GM19351 (cell line): ENCODE data around the gene LIN28A.

Experiments used
- ATAC-seq: cut with Tn5 transposase; IDR thresholded peaks from one replicate; pipeline ENCODE4 v1.9.1; 2021; ENCODE audit warnings: mild to moderate bottlenecking, moderate library complexity; ENCODE audit not compliant: unreplicated experiment

The LIN28A gene

DNA sequence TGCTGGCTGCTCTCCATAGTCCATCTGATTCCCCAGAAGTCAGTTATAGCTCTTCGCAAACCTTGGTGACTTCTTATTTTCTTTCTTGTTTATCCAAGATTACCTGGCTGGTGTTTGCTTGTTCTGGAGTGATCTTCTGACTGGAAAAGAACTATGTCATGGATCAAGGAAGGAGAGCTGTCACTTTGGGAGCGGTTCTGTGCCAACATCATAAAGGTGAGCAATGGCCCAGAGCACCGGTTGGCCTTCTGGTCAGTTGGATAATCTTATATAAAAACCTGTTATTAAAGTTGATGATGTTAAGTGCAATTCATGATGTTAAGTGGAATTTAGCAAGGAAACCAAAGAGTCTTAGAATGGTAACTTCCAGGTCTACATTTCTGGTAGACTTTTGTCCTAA is 22.2 kb downstream of the LIN28A start:
- ATAC-seq = no peak

DNA sequence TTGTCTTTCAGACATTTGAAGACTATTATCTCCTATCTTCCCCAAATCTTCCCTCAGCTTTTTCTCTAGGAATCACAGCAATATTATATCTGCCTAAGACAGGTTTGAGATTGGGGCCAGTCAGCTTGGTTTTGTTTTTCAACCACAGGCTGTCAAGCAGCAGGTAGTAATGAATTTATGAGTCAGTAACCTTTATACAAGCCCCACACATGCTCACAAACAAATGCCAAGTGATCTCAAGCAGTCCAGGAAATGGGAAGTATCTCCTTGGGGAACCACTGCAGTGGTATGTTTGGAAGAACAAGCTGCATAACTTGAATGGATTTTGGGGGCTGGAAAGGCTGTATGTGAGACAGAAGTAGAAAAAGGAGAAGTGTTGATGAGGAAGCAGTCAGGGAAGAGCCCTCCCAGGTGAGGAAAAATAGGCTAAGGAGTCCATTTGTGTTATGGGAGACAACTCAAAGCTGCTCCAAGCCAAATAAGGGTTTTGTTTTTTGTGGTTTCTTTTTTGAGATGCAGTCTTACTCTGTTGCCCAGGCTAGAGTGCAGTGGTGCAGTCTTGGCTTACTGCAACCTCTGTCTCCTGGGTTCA is 23.6 kb downstream of the LIN28A start:
- no peak for ATAC-seq

DNA sequence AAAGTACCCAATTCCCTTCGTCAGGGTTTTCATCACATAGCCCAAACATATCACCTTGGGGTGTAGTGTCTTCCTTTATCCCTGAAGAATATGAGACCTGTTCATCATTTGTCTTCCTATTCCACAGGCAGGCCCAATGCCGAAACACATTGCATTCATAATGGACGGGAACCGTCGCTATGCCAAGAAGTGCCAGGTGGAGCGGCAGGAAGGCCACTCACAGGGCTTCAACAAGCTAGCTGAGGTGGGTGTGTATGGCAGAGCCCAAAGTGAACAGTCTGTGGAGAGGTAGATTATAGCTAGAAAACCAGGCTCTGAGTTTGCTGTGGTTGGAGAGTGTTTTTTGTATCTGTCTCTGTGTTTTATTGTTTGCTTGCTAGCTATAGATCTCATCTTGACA is 27.4 kb downstream of the LIN28A start:
- no peak for ATAC-seq

DNA sequence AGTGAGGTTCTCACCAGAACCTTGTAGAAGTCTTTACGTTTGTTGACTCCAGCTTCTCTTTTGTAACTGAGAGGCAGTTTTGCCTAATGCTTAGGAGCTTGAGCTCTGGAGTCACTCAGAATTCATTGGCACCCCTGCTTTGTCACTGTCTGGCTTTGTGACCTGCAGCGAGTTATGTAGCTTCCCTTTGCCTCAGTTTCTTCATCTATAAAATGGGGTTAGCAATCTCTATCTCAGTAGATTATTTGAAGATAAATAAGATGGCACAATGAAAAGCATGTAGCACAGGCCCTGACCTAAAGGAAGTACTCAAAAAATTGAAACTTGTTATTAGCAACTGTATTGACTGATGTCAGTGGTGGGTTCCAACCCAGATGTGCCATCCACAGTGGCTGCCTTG is 29.6 kb downstream of the LIN28A start:
- ATAC-seq = no peak

DNA sequence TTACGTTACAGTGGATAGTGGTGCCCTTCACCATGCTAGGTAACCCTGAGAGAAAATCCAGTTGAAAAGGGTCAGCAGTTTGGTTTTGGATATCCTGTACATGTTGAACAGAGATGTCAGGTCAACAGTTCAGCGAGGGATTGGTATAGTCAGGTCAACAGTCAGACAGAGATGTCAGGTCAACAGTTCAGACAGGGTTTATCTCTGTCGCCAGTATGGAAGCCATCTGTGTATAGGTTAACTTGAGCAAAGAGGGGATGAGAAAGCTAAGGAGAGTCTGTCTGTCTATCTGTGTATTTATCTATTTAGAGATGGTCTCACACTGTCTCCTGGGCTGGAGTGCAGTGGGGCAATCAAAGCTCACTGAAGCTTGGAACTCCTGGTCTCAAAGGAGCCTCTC is 39.3 kb downstream of the LIN28A start:
- no peak for ATAC-seq

DNA sequence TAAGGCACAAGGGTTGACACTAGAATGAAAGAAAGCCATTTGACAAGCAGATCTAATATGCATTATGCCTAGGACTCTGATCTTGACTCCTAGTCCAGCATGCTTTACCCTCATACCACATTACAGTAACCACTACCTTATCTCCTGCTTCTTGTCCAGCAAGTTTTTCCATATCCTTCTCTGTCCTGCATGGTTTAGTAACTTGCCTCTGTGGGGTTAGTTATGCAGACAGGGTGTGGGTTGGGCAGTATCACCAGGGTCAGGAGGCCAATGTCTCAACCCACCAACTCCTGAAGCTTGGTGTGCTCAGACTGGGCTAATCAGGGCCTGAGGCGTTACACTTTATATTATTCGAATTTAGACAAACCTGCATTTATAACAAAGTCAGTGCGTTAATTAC is 40.3 kb downstream of the LIN28A start:
- ATAC-seq = no peak

DNA sequence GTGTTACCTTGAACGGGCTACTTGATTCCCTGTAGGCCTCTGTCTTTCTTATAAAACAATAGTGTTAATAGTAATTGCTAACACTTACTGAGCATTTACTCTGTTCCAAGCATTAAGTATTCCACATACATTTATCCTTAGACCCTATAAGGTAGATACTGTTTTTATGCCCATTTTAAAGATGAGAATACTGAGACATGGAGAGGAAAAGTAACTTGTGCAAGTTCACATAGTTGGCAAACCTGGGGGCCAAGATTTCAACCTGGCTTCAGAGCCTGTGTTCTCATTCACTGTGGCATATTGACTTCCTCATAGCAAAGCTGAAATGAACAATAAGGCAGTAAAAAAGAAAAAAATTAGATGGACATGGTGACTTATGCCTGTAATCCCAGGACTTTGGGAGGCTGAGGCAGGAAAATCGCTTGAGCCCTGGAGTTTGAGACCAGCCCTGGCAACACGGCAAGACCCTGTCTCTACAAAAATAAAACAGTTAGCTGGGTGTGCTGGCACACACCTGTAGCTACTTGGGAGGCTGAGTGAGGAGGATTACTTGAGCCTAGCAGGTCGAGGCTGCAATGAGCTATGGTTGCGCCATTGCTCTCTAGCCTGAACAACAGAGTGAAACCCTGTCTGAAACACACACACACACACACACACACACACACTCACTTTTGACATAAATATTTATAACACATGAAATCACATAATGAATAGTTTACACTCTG is 42.0 kb downstream of the LIN28A start:
- ATAC-seq = no peak

DNA sequence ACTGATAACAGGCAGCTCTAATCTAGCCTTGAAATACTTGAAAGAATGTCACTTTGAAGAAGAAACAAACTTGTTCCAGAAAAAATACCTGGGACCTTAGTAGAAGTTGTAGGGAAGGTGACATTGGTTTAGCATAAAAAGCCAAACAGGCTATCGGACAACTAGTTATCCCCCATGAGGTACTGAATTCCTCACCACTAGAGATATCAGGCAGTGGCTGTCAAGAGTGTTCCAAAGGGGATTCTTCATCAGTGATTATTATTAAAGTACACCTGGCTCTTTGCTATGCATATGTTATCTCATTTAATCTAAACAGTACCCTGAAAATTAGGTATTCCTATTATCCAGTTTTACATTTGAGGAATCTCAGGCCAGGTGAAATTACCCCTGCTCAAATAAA is 48.5 kb downstream of the LIN28A start:
- ATAC-seq = no peak

DNA sequence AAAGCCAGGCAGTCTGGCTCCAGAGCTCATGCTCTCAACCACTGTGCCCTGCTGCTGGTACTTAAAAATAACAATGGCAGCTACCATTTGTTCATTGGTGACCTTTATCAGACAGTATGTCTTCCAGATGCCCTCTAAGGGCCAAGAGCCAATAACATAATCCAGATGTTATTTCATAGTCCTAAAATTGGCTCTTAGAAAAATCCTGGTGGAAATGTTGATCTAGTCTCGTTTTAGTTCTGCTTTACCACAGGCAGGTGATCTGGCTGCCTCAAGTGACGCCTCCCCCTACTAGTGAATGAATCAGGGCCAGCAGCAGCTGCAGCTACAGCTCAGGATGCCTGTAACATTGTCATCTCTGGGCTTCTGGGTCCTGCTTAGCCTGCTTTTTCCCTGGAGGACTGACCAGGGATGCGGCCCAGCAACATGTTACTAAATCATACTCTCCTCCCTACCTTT is 49.0 kb downstream of the LIN28A start:
- ATAC-seq = no peak

DNA sequence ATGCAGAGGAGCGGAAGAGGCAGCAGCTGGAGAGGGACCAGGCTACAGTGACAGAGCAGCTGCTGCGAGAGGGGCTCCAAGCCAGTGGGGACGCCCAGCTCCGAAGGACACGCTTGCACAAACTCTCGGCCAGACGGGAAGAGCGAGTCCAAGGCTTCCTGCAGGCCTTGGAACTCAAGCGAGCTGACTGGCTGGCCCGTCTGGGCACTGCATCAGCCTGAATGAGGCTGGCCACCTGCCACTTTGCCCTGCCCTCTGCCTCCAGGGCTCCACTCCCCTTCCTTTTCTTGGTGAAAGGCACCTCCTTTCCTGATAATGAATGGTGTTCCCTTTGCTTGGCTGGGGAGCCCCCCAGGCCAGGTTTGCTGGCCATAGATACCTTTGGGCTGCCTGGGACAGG is 58.3 kb downstream of the LIN28A start:
- ATAC-seq = no peak

DNA sequence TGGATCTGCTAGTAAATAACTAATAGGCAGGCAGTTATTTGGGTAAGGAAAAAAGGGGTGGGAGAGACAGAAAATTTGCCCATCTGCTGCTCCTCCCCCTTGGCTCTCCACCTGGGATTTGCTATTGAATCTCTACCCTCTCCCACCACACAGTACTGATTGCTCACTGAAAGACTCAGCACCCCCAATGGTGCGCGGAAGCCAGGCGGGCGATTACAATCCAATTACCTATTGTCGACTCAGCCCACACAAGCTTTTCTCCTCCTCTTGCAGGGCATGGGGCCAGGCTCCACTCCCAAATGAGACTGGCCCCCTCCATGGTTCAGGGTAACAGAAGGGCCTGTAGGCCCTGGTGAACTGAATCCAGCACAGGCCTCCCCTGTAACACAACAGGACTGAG is 58.9 kb downstream of the LIN28A start:
- no peak for ATAC-seq

DNA sequence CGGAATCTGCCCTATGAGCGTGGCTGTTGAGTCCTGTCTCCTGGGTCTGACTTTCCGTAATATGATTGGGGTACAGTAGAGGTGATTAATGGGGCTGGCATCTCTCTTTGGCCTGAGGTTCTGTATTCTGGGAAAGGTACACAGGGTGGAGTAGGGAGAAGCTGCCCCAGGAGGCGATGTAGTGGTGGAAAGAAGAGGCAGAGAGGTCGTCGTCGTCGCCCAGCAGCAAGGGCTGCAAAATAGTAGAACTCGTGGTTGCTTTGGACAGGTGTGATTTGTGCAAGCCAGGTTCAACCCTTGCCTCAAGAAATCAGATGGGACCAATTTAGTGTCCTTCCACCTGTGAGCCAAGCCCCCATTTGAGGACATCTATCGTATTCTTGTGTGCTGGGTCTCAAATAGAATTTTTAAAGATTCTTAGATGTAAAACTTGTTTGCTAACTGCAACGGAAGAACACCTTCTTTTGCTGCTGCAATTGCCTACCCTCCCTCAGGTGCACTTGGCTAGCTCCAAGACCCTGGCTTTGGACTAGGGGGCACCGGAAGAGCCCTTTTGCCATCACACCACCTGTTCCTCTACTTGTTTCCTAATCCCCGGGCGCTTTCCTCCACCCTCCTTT is 60.4 kb downstream of the LIN28A start:
- ATAC-seq = no peak

DNA sequence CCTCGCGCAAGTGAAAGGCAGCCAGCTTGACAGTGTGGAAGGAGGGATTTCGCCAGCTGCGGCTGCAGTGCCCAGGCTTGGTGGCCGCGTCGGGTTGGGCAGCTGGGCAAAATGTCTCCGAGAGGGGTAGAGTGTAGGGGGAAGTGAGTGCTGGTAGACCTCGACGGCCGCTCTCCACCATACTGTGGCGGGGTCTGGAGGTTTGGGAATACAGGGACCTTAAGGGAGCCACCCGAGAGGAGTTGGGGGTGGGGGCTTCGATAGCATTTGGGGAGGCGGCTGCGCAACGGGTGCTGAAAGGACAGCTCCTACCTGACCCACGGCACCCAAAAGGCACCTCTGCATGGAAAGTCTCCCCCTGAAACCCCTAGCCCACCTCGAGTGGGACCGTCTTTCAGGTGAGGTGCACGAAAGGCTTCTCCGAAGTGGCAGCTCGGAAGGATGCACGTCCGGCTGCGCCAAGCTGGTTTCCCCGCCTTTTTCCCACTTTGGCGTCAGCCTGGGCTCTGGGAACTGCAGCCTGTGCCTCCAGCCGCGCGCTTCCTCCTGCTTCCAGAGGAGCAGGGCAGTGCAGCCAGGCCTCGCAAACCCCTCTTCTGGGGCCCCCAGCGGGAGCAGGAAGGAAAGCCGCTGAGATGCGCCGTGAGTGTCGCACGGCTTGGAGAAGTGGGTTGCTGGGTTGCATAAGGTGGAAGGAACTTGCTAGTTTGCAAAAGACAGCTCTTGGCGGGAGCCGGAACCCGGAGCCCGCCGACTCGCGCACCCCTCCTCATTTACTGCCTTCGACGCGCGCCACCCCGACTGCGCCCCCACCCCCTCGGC is 61.1 kb downstream of the LIN28A start:
- no peak for ATAC-seq

DNA sequence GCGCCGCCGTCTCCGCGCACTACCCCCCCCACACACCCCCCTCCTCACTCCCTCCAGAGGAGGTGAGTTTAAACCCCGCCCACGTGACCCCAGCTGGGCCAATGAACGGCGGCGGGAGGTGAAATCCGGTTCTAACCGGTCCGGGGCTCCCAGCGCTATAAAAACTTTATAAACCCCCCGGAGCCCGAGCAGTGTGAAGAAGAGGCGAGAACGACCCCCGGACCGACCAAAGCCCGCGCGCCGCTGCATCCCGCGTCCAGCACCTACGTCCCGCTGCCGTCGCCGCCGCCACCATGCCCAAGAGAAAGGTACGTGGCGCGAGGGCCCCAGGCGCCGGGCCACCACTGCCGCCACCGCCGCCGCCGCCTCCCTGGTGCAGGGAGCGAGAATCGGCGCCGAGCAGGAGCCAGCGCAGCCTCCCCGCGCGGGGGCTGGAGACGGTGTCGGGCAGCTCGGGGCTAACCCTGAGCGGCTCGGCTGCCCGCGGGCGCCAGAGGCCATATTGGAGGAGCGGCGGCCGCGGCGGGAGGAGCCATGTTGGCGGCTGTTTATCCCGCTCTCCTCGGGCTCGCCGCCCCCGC is 61.8 kb downstream of the LIN28A start, which contains the start of gene HMGN2:
Gene HMGN2, plus strand, starts transcription at position 121 of the 581 bp plus-strand sequence. Its CDS starts 173 bp downstream, at position 294.
- ATAC-seq = peak; percentile 64

DNA sequence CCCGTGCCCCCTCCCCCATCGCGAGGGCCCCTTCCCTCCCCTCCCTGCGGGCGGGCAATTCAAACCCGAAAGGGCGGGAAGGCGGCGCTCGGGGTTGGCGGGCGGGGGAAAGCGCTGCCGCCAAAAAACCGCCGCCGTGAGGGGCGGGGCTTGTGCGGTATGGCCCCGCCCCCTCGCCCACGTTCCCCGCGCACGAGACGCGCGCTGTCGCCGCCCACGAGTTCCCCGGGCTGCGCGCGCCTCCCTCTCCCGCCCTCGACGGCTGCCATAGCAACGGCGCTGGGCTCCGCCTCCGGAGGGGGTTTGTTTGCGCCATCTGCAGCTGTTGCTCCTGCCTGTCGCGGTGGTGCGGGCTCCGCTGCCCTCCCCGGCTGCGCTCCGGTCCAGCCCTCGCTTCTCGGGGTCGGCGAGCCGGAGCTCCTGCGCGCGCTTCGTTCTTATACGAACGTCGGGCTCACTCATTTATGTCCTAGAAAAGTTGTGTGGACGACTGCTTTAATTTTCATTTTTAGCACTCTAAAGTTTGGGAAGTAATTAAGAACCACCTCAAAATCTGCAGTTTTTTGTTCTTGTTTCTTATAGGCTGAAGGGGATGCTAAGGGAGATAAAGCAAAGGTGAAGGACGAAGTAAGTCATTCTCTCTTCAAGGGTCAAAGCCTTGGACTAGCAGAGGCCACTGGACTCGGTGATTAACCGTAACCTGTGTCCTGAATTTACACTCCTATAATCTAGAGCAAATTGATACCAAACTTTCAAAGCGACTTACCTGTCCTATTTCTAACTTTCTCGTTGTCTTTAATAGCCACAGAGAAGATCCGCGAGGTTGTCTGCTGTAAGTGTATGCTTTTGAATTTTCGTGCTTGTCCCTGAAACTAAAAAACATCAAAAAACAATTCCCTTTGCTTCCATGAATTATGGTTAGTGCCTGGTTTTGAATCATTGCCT is 62.6 kb downstream of the LIN28A start:
- ATAC-seq = peak; percentile 64

DNA sequence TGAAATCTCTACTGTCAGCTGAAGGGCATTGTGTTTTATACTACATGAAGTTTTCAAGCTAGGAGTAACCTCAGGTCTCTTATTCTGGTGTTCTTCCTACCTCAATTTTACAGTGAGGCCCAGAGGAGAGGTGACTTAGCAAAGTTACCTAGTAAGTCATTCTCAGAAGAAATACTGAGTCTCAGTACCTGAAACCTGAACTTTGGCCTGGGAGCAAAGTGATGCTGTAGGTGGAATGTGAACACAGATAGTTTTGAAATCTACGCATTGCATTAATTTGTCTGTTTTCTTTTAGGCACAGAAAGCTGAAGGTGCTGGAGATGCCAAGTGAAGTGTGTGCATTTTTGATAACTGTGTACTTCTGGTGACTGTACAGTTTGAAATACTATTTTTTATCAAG is 64.2 kb downstream of the LIN28A start:
- ATAC-seq = no peak

DNA sequence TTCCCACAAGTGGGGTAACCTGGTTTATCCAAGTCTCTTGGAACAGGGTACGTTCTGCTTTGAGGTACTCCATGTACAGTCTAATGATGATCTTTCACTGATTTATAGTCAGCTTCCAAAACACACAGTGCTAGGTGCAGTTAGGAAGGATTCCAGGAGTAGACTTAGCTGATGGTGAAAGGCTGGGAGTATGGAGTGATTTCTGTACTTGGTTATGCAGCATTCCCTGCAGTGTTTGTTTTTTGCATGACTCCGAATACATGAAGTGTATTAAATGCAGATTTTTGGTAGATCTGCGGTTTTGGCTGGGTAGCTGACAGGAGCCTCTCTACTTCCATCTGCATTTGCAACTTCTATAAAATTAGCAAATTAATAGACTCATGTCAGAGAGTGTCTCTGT is 65.4 kb downstream of the LIN28A start:
- ATAC-seq = no peak

DNA sequence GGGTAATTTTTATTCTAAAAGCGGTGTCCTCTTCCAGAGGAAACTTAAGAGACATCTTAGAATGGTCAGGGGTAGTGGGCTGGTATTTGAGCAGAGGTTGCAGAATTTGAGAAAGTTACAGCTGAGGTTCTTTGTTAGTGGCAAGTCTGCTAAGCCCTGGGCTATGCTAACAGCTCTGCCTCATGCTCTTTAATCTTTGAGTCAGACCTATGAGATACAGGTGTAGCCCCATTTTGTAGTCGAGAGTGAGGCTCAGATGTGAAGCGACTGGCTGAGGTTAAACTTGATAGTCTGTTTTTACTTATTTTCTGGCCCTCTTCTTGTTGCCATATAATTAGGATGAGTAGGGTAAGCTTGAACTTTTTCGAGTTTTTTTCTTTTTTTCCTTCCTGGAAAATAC is 66.3 kb downstream of the LIN28A start:
- ATAC-seq = no peak

DNA sequence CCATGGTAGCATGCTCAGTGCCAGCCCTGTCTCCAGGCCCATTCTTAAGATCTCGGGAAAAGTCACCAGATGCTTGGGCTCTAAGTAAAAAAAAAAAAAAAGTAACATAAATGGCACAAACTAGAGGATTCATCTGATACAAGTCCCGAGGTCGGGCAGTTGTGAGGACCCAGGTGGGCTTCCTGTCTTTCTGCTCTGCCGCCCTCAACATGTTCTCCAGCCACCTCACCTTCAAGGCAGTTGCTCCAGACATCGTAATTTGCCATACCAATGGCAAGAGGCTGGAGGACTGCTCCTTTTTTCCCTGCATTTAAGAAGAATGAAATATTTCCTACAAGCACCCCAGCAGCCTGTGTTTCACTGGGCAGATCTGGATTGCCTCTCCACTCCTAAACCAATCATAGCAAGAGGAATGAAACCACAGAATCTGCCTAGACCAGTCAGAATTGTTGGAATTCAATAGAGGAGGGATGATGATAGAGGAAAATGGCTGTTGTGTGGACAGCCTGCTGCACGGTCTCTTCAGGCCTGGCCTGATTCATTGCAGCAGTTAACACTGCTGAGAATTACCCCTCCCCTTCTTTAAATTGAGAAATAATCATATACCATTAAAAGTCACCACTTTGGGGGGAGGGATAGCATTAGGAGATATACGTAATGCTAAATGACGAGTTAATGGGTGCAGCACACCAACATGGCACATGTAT is 67.0 kb downstream of the LIN28A start:
- no peak for ATAC-seq
